MCF 10A (cell line): ENCODE measurements around the gene MYCT1. TPM values are rescaled to one million over a fixed set of nuclear protein-coding genes. Genes with fewer than 3 reads are reported as not detected.

Experiments
- BruUV-seq: library from RNA; stranded (reverse); fragments of 400-500 nt; replicated peaks from 2 replicates; lab custom pipeline; 2021; lab: Mats Ljungman, UMichigan
- CTCF ChIA-PET: fragments of 300-600 bp; sonication (Branson Sonifier 250); formaldehyde crosslinking; extraction: SDS; loops from one replicate; lab custom pipeline; 2021; ENCODE audit warnings: antibody characterized with exemption, inconsistent platforms; lab: Yijun Ruan, JAX
- POLR2A ChIA-PET: fragments of 300-600, 350-650 bp; sonication (Branson Sonifier 250); formaldehyde crosslinking; extraction: SDS; loops from one replicate; lab custom pipeline; 2020; ENCODE audit warnings: antibody characterized with exemption, inconsistent platforms; lab: Yijun Ruan, JAX
- DNase-seq: peaks from one replicate; pipeline ENCODE4 v3.0.0-alpha.2; 2018; ENCODE audit not compliant: unreplicated experiment
- H3K27ac Mint-ChIP-seq: one replicate; pipeline ENCODE4 v1.8.0; 2022; ENCODE audit warnings: mild to moderate bottlenecking, low read depth, mixed read lengths; ENCODE audit not compliant: unreplicated experiment
- H3K27me3 Mint-ChIP-seq: one replicate; pipeline ENCODE4 v1.8.0; 2022; ENCODE audit warnings: mixed read lengths; ENCODE audit not compliant: insufficient read depth, unreplicated experiment
- H3K36me3 Mint-ChIP-seq: one replicate; pipeline ENCODE4 v1.8.0; 2022; ENCODE audit warnings: mild to moderate bottlenecking, moderate library complexity, mixed read lengths; ENCODE audit not compliant: insufficient read depth, unreplicated experiment
- H3K4me1 Mint-ChIP-seq: one replicate; pipeline ENCODE4 v1.8.0; 2022; ENCODE audit warnings: mixed read lengths; ENCODE audit not compliant: insufficient read depth, unreplicated experiment
- H3K4me3 Mint-ChIP-seq: one replicate; pipeline ENCODE4 v1.8.0; 2022; ENCODE audit warnings: mild to moderate bottlenecking, moderate library complexity, mixed read lengths; ENCODE audit not compliant: unreplicated experiment
- H3K9me3 Mint-ChIP-seq: one replicate; pipeline ENCODE4 v1.8.0; 2022; ENCODE audit warnings: mixed read lengths; ENCODE audit not compliant: unreplicated experiment
- intact Hi-C: fragments of 100-400 bp; cut with micrococcal nuclease; formaldehyde crosslinking; loops from 2 replicates; pipeline ENCODE4 v1.14.1; 2022
- total RNA-seq: library from RNA; stranded (reverse); gene quantifications from 2 replicates; pipeline ENCODE4 v1.2.3, GENCODE V29; 2022
- TF ChIP-seq, protein P1 (sequence below): fragments of 200-600 bp; IDR thresholded peaks from one replicate; pipeline ENCODE4 v1.8.0; 2022; ENCODE audit warnings: antibody characterized with exemption, mild to moderate bottlenecking; ENCODE audit not compliant: unreplicated experiment

The MYCT1 gene
- total RNA-seq, 1 experiment from 2014 or later = not detected

DNA sequence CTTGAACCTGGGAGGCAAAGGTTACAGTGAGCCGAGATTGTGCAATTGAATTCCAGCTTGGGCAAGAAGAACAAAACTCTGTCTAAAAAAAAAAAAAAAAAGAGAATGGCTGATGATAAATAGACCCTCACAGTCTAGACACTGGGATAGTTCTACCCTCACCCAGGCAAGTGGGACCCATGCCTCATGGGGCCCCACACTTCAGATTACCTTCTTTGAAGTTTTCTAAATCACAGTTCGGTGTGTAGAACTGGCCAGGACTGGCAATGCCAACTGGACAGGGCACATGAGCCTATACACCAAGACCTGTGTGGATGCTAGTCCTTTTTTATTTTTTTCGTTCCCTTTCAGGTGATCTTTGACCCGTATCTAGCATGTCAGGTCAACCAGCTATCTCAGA is 28.6 kb downstream of the MYCT1 start:
- Mint-ChIP-seq H3K27me3 (peaks cover 21% of the 10 kb centered on the region), H3K4me3 (no peak overlapping the region), H3K4me1 (no peaks in the 10 kb centered on the region), H3K9me3 (no peaks in the 10 kb centered on the region), H3K27ac (no peak overlapping the region), H3K36me3 (no peaks in the 10 kb centered on the region)
- TF ChIP-seq, protein P1, sequence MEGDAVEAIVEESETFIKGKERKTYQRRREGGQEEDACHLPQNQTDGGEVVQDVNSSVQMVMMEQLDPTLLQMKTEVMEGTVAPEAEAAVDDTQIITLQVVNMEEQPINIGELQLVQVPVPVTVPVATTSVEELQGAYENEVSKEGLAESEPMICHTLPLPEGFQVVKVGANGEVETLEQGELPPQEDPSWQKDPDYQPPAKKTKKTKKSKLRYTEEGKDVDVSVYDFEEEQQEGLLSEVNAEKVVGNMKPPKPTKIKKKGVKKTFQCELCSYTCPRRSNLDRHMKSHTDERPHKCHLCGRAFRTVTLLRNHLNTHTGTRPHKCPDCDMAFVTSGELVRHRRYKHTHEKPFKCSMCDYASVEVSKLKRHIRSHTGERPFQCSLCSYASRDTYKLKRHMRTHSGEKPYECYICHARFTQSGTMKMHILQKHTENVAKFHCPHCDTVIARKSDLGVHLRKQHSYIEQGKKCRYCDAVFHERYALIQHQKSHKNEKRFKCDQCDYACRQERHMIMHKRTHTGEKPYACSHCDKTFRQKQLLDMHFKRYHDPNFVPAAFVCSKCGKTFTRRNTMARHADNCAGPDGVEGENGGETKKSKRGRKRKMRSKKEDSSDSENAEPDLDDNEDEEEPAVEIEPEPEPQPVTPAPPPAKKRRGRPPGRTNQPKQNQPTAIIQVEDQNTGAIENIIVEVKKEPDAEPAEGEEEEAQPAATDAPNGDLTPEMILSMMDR = no peak
- POLR2A ChIA-PET = no interaction called here
- no peak for DNase-seq
- no TSS peak for BruUV-seq
- CTCF ChIA-PET = interaction anchor here (1.3 to 2.1 kb wide), 2 partner anchors 222 to 223 kb away, joined by 4 to 8 read pairs; no protein-coding TSS in a partner anchor
- intact Hi-C loops = no loop called here

DNA sequence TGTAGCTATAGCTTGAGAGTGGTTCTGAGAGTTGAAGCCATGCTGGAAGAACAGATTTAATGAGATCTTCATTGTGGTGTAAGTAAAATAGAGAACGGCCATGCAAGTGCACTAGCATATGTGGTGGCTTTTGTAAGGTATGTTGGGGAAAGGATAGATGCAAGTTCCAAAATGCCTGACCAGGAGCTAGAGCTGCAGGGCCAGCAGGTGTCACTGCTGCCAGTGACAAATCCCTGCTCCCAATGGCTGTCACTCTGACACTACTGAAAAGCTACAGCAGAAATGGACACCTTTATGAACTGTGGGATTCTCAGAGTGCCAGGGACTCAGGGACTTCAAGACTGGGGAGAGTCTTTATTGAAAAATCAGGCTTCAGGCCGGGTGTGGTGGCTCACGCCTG is 29.8 kb downstream of the MYCT1 start:
- H3K36me3 Mint-ChIP-seq = no peaks in the 10 kb centered on the region
- no peak overlapping the region for H3K4me3 Mint-ChIP-seq
- no TSS peak for BruUV-seq
- H3K27me3 Mint-ChIP-seq = peaks cover 30% of the 10 kb centered on the region
- no peaks in the 10 kb centered on the region for H3K4me1 Mint-ChIP-seq
- POLR2A ChIA-PET = interaction anchor here (0.6 to 1.2 kb wide), 2 partner anchors 16 to 82 kb away, joined by 3 to 4 read pairs; no protein-coding TSS in a partner anchor
- H3K27ac Mint-ChIP-seq = no peak overlapping the region
- intact Hi-C loops = no loop called here
- TF ChIP-seq, protein P1 = no peak
- no peaks in the 10 kb centered on the region for H3K9me3 Mint-ChIP-seq
- CTCF ChIA-PET = interaction anchor here (0.9 to 2.6 kb wide), 4 partner anchors 9 to 221 kb away, joined by 3 to 11 read pairs (median 6); no protein-coding TSS in a partner anchor
- DNase-seq = no peak

DNA sequence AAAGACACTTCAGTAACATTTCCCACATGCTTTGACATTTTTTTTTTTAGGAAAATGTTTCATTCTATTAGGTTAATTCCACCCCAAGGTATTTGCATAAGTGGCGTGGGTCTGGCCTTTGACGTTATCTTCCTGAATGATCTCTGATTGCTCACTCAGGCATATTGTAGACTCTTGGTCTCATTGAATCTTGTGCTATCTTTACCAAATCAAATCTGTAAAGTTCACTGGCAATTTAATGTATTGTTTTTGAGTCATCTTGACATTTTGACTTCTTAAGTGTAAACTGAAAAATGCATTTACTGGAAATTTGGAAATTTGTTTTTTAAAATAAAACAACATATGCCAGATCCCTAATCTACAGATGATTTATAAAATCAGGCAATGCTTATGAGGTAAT is 36.9 kb downstream of the MYCT1 start:
- no peak for DNase-seq
- Mint-ChIP-seq H3K27ac (no peak overlapping the region), H3K36me3 (no peaks in the 10 kb centered on the region), H3K27me3 (peaks cover 79% of the 10 kb centered on the region), H3K4me3 (no peak overlapping the region), H3K9me3 (no peaks in the 10 kb centered on the region), H3K4me1 (no peaks in the 10 kb centered on the region)
- BruUV-seq = no TSS peak
- ChIA-PET CTCF (no interaction called here), POLR2A (no interaction called here)
- TF ChIP-seq, protein P1 = no peak
- intact Hi-C loops = no loop called here

DNA sequence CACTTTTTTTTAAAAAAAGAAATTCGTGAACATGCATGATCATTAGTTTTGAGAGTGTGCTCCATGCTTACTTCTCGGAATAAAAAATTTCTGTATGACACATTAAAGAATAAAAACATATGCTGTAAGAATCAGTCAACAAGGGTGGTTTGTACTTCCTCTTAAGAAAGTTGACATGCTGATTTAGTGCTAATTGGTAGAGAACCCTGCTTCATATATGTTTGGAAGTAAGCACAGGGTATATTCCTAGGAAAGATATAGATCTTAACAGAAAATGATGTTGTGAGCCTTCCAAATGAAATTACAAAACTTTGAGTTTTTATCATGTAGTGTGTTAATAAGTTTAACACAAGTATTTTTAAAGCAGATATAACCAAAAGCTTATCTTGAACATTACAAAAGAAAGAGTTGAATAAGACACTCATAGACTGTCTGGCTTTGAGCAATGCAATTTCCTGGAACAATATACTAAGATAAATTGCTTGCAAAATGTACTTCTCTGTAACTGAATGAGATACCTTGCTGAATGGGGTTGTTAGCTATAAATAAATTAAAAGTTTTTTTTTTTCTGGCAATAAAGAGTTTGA is 39.1 kb downstream of the MYCT1 start:
- TF ChIP-seq, protein P1 = no peak
- H3K27me3 Mint-ChIP-seq = peaks cover 79% of the 10 kb centered on the region
- no TSS peak for BruUV-seq
- no peaks in the 10 kb centered on the region for H3K36me3 Mint-ChIP-seq
- no peaks in the 10 kb centered on the region for H3K4me1 Mint-ChIP-seq
- ChIA-PET CTCF (interaction anchor here (0.6 to 1.5 kb wide), 4 partner anchors 95 to 216 kb away, joined by 3 to 5 read pairs (median 3); no protein-coding TSS in a partner anchor), POLR2A (no interaction called here)
- intact Hi-C loops = no loop called here
- no peak overlapping the region for H3K27ac Mint-ChIP-seq
- no peak for DNase-seq
- no peak overlapping the region for H3K4me3 Mint-ChIP-seq
- H3K9me3 Mint-ChIP-seq = no peaks in the 10 kb centered on the region
